Lower lobe of right lung (tissue), 2 donors: ENCODE results near the gene MARS2. TPM values are rescaled to one million over a fixed set of nuclear protein-coding genes. Genes with fewer than 3 reads are reported as not detected.
A peak's percentile ranks its signal among the peaks of the same experiment; 100 is the strongest.

Source experiments
- ATAC-seq, 2 donors: fragments of 200-7000 bp; cut with Tn5 transposase; one replicate each; pipeline ENCODE4 v1.9.1; 2020 to 2022; ENCODE audit warnings: mild to moderate bottlenecking in 2 of 2, moderate library complexity in 2 of 2
- DNase-seq: peaks from one replicate; pipeline ENCODE4 v3.0.0-alpha.2; 2020
- H3K27ac ChIP-seq: fragments of 200-600 bp; one replicate; pipeline ENCODE4 v1.8.0; 2022
- H3K27me3 ChIP-seq: fragments of 200-600 bp; one replicate; pipeline ENCODE4 v1.8.0; 2022; ENCODE audit warnings: low read depth
- H3K36me3 ChIP-seq: fragments of 200-600 bp; one replicate; pipeline ENCODE4 v1.8.0; 2022; ENCODE audit warnings: mild to moderate bottlenecking
- H3K4me1 ChIP-seq: fragments of 200-600 bp; one replicate; pipeline ENCODE4 v1.8.0; 2022
- H3K4me3 ChIP-seq: fragments of 200-600 bp; one replicate; pipeline ENCODE4 v1.8.0; 2022; ENCODE audit warnings: mild to moderate bottlenecking
- H3K9me3 ChIP-seq: fragments of 200-600 bp; one replicate; pipeline ENCODE4 v1.8.0; 2022
- intact Hi-C: fragments of 100-400 bp; cut with DNase I; formaldehyde crosslinking; loops from one replicate; pipeline ENCODE4 v1.11.0; 2022
- long read RNA-seq: library from polyadenylated mRNA; unstranded; transcript quantifications from one replicate; pipeline ENCODE4 v2.0.0, GENCODE V29; 2021
- total RNA-seq: library from RNA; stranded (reverse); fragmentation: NEBNext Ultra II Directional; extraction: Animal tissue kit (Norgen Biotek cat#: 25700); gene quantifications from one replicate; pipeline ENCODE4 v1.2.1, GENCODE V29; 2021
- TF ChIP-seq, protein P1 (sequence below): fragments of 200-600 bp; IDR thresholded peaks from one replicate; pipeline ENCODE4 v1.8.0; 2022; ENCODE audit warnings: antibody characterized with exemption, mild to moderate bottlenecking
- donor health status: DM: no; HTN: yes; CAD: no; lungs with severe emphysema.

Gene MARS2
- 5.0 TPM for total RNA-seq
- long read RNA-seq, transcript MARS2-201 (1 exons, 3,019 nt): major isoform, 5 of 5 reads
- long read RNA-seq, partial matches to known transcripts: 0 of 5 reads
- long read RNA-seq, other reads (novel, unspliced or antisense): 0 of 5 reads

DNA sequence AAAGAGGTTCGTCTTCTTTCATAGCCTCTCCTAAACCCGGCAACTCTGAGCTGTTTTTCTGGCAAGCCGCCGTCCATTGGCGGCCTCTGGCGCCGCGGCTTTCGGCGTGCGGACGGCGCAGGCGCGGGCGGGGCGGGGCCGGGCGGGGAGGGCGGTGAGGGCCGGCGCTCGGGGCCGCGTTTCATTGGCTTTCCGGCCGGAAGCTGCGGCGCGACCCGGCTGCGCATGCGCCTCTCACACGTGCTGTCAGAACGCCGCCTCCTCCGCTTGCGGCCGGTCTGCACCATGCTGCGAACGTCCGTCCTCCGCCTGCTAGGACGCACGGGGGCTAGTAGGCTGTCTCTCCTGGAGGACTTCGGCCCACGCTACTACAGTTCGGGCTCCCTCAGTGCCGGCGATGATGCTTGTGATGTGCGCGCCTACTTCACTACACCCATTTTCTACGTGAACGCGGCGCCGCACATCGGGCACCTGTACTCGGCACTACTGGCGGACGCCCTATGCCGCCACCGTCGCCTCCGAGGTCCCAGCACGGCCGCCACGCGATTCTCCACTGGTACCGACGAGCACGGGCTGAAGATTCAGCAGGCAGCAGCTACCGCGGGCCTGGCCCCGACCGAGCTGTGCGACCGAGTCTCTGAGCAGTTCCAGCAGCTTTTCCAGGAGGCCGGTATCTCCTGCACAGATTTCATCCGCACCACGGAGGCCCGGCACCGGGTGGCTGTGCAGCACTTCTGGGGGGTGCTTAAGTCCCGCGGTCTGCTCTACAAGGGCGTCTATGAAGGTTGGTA is at the start of gene MARS2:
Gene MARS2, plus strand, starts transcription at position 249 of the 791 bp plus-strand sequence. Its CDS starts 37 bp downstream, at position 286.
- no peaks in the 10 kb centered on the region for H3K36me3 ChIP-seq
- ATAC-seq (peak; percentile 98), DNase-seq (peak; percentile 96)
- H3K27me3 ChIP-seq: no peaks in the 10 kb centered on the region
- peak within 1 kb of the TSS; percentile 98 for H3K4me3 ChIP-seq
- H3K27ac ChIP-seq: peak within 1 kb of the TSS; percentile 90
- no peaks in the 10 kb centered on the region for H3K9me3 ChIP-seq
- intact Hi-C loops: no loop called here
- H3K4me1 ChIP-seq: peaks cover 34% of the 10 kb centered on the region
- TF ChIP-seq, protein P1, sequence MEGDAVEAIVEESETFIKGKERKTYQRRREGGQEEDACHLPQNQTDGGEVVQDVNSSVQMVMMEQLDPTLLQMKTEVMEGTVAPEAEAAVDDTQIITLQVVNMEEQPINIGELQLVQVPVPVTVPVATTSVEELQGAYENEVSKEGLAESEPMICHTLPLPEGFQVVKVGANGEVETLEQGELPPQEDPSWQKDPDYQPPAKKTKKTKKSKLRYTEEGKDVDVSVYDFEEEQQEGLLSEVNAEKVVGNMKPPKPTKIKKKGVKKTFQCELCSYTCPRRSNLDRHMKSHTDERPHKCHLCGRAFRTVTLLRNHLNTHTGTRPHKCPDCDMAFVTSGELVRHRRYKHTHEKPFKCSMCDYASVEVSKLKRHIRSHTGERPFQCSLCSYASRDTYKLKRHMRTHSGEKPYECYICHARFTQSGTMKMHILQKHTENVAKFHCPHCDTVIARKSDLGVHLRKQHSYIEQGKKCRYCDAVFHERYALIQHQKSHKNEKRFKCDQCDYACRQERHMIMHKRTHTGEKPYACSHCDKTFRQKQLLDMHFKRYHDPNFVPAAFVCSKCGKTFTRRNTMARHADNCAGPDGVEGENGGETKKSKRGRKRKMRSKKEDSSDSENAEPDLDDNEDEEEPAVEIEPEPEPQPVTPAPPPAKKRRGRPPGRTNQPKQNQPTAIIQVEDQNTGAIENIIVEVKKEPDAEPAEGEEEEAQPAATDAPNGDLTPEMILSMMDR: no peak

DNA sequence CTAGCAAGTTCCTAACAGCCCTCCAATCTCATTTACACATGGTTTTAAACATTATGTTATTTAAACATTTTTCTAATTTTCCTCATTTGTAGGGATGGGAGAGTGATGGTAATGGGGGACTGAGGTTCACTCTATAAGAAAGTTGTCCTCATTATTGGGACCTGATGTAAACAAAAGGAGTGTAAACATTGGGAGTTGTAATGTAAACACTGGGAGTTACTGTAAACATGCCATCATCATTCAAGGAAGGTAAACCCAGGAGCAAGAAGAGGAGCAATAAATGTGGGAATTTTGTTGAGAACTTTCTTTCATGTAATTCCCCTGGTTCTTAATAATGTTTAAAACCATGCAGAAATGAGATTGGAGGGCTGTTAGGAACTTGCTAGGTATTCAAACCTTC is 47.6 kb upstream of the MARS2 start:
- no peak overlapping the region for H3K4me3 ChIP-seq
- no peaks in the 10 kb centered on the region for H3K9me3 ChIP-seq
- ATAC-seq (no peak), DNase-seq (no peak)
- H3K27ac ChIP-seq: no peak overlapping the region
- H3K4me1 ChIP-seq: no peaks in the 10 kb centered on the region
- intact Hi-C loops: no loop called here
- H3K27me3 ChIP-seq: no peaks in the 10 kb centered on the region
- TF ChIP-seq, protein P1: no peak
- H3K36me3 ChIP-seq: no peaks in the 10 kb centered on the region

DNA sequence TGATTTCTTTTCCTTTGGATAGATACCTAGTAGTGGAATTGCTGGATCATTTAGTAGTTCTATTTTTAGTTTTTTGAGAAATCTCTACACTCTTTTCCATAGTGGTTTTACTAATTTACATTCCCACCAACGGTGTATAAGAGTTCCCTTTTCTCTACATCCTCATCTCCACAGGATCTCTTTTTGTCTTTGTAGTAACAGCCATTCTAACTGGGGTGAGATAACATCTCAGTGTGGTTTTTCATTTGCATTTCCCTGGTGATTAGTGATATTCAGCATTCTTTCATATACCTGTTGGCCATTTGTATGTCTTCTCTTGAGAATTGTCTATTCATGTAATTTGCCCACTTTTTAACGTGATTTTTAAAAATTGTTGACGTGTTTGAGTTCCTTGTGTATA is 43.5 kb upstream of the MARS2 start:
- no peaks in the 10 kb centered on the region for H3K4me1 ChIP-seq
- intact Hi-C loops: no loop called here
- TF ChIP-seq, protein P1: no peak
- ATAC-seq: no peak
- no peaks in the 10 kb centered on the region for H3K27me3 ChIP-seq
- no peak overlapping the region for H3K4me3 ChIP-seq
- peaks cover 6% of the 10 kb centered on the region for H3K9me3 ChIP-seq
- H3K27ac ChIP-seq: no peak overlapping the region
- DNase-seq: no peak
- H3K36me3 ChIP-seq: no peaks in the 10 kb centered on the region

DNA sequence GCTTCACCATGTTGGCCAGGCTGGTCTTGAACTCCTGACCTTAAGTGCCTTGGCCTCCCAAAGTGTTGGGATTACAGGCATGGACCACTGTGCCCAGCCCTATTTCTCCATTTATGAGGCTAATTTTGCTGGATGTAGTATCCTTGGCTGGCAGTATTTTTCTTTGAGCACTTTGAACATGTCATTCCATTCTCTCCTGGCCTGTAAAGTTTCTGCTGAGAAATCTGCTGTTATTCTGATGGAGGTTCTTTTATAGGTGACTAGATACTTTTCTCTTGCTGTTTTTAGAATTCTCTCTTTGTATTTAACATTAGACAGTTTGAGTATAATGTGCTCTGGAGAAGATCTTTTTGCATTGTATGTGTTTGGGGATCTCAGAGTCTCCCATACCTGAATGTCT is 38.9 kb upstream of the MARS2 start:
- H3K27ac ChIP-seq: no peak overlapping the region
- no peaks in the 10 kb centered on the region for H3K27me3 ChIP-seq
- H3K36me3 ChIP-seq: no peaks in the 10 kb centered on the region
- no peaks in the 10 kb centered on the region for H3K4me1 ChIP-seq
- no peak for DNase-seq
- TF ChIP-seq, protein P1: no peak
- intact Hi-C loops: no loop called here
- no peak overlapping the region for H3K4me3 ChIP-seq
- peaks cover 11% of the 10 kb centered on the region for H3K9me3 ChIP-seq
- ATAC-seq: no peak

DNA sequence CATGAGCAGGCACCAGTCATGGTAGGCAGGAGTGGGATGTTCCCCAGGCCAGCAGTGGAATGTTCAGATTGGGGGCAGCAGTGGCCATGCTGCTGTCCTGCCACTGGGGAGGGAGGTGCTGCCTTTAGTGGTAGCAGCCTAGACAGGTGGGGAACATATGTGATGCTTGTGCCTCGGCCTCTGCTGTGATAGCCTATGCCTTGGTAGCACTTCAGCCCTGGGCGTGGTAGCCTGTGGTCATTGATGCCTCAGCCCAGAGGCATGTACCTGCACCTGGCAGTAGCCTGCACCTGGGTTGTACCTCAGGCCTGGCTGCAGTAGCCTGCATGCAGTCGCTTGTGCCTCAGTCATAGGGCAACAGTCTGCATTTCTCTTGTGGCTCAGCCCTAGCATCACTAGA is 36.9 kb upstream of the MARS2 start:
- Histone ChIP-seq H3K9me3 (peaks cover 11% of the 10 kb centered on the region), H3K27me3 (no peaks in the 10 kb centered on the region), H3K27ac (no peak overlapping the region), H3K4me1 (no peaks in the 10 kb centered on the region), H3K36me3 (no peaks in the 10 kb centered on the region), H3K4me3 (no peak overlapping the region)
- no peak for DNase-seq
- intact Hi-C loops: no loop called here
- TF ChIP-seq, protein P1: no peak
- no peak for ATAC-seq
